ENCODE results near the gene MBD2. TPM values are rescaled to one million over a fixed set of nuclear protein-coding genes. Genes with fewer than 3 reads are reported as not detected.

The MBD2 gene
- total RNA-seq, 6 donors from 2014 or later, result 28.7 to 106 (median 52.8) TPM

GRCh38 chr18:54239091-54239490, 14.6 kb upstream of the MBD2 start:
- ATAC-seq (ENCODE audit: low FRiP score in 2 of 2) (no peak), DNase-seq (no peak)
- peak overlapping the region in 1 of 4 donors; percentile 9 for H3K27ac ChIP-seq
- no peak overlapping the region for H3K4me3 ChIP-seq
- H3K27me3 ChIP-seq, result no peaks in the 10 kb centered on the region
- peaks cover 0 to 9% (median 6%) of the 10 kb centered on the region in 4 donors for H3K4me1 ChIP-seq
- WGBS, 2 donors, result 62 to 68% methylated on average over 2 of the region's 2 CpGs
- TF ChIP-seq POLR2AphosphoS5 (IDR thresholded peaks at IDR 0.05), result no peak
- TF ChIP-seq POLR2A (IDR thresholded peaks at IDR 0.05), result no peak
- TF ChIP-seq CTCF (IDR thresholded peaks at IDR 0.05), result no peak
- TF ChIP-seq EP300 (IDR thresholded peaks at IDR 0.05), result no peak
- no peaks in the 10 kb centered on the region for H3K36me3 ChIP-seq
- H3K9me3 ChIP-seq, result no peaks in the 10 kb centered on the region

GRCh38 chr18:54238173-54238936, 13.9 kb upstream of the MBD2 start:
- DNase-seq, result no peak
- WGBS, 2 donors, result 78 to 85% methylated on average over 7 of the region's 7 CpGs
- Histone ChIP-seq H3K36me3 (no peaks in the 10 kb centered on the region), H3K9me3 (no peaks in the 10 kb centered on the region), H3K4me1 (peaks cover 0 to 9% (median 6%) of the 10 kb centered on the region in 4 donors), H3K27me3 (no peaks in the 10 kb centered on the region), H3K27ac (peak overlapping the region in 1 of 4 donors; percentile 46), H3K4me3 (no peak overlapping the region)
- ATAC-seq (ENCODE audit: low FRiP score in 2 of 2), result no peak
- TF ChIP-seq CTCF (IDR thresholded peaks at IDR 0.05) (no peak), POLR2AphosphoS5 (IDR thresholded peaks at IDR 0.05) (no peak), POLR2A (IDR thresholded peaks at IDR 0.05) (no peak), EP300 (IDR thresholded peaks at IDR 0.05) (no peak)

- DNase-seq (no peak), ATAC-seq (ENCODE audit: low FRiP score in 2 of 2) (no peak)
- H3K27ac ChIP-seq, result no peak overlapping the region
- H3K9me3 ChIP-seq, result no peaks in the 10 kb centered on the region
- H3K27me3 ChIP-seq, result no peaks in the 10 kb centered on the region
- H3K36me3 ChIP-seq, result no peaks in the 10 kb centered on the region
- H3K4me1 ChIP-seq, result peaks cover 0 to 9% (median 3%) of the 10 kb centered on the region in 4 donors
- WGBS, 2 donors, result 76 to 78% methylated on average over 8 of the region's 8 CpGs
- TF ChIP-seq CTCF (IDR thresholded peaks at IDR 0.05), result no peak
- TF ChIP-seq POLR2A (IDR thresholded peaks at IDR 0.05), result no peak
- TF ChIP-seq EP300 (IDR thresholded peaks at IDR 0.05), result no peak
- TF ChIP-seq POLR2AphosphoS5 (IDR thresholded peaks at IDR 0.05), result no peak
- H3K4me3 ChIP-seq, result no peak overlapping the region
These were observed 11.4 kb upstream of the MBD2 start for GRCh38 chr18:54235871-54236270.

GRCh38 chr18:54233747-54234146, 9.3 kb upstream of the MBD2 start:
- H3K27ac ChIP-seq, result no peak overlapping the region
- H3K4me1 ChIP-seq, result peaks cover 0 to 4% (median 0%) of the 10 kb centered on the region in 4 donors
- no peaks in the 10 kb centered on the region for H3K9me3 ChIP-seq
- H3K27me3 ChIP-seq, result no peaks in the 10 kb centered on the region
- DNase-seq (no peak), ATAC-seq (ENCODE audit: low FRiP score in 2 of 2) (no peak)
- no peaks in the 10 kb centered on the region for H3K36me3 ChIP-seq
- no peak for TF ChIP-seq EP300 (IDR thresholded peaks at IDR 0.05)
- no peak for TF ChIP-seq CTCF (IDR thresholded peaks at IDR 0.05)
- TF ChIP-seq POLR2A (IDR thresholded peaks at IDR 0.05), result no peak
- TF ChIP-seq POLR2AphosphoS5 (IDR thresholded peaks at IDR 0.05), result no peak
- WGBS, 2 donors, result 94 to 96% methylated on average over 5 of the region's 5 CpGs
- no peak overlapping the region for H3K4me3 ChIP-seq

DNA sequence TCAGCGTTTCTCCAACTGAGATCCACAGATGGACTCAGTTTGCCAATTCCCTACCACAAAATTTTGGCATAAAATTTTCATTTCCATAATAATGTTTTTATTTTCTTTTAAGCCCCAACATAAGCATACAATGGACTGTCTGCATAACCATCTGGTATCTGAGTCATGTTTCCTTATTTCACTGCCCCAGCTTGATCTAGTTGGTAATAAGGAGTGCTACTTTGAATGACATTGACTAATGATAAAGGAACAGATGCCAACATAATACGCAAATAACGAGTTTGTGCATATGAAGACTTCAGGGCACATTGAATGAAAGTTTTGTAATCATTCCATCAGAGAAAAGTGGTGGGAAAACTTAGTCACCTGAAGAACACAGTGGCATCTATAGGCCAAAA, 8.8 kb upstream of the MBD2 start:
- Histone ChIP-seq H3K36me3 (no peaks in the 10 kb centered on the region), H3K4me1 (no peaks in the 10 kb centered on the region), H3K4me3 (no peak overlapping the region), H3K9me3 (no peaks in the 10 kb centered on the region), H3K27me3 (no peaks in the 10 kb centered on the region), H3K27ac (no peak overlapping the region)
- WGBS, 2 donors, result 75 to 86% methylated on average over 3 of the region's 3 CpGs
- TF ChIP-seq POLR2A (IDR thresholded peaks at IDR 0.05) (no peak), EP300 (IDR thresholded peaks at IDR 0.05) (no peak), CTCF (IDR thresholded peaks at IDR 0.05) (no peak)
- no peak for ATAC-seq (ENCODE audit: low FRiP score in 2 of 2)
- DNase-seq, result no peak
